WTC11 (cell line): ENCODE measurements around the gene HAGHL. TPM values are rescaled to one million over a fixed set of nuclear protein-coding genes. Genes with fewer than 3 reads are reported as not detected.
A peak's percentile ranks its signal among the peaks of the same experiment; 100 is the strongest.

ENCODE experiments used
- ATAC-seq: fragments of 200-7000 bp; cut with Tn5 transposase; 2 replicates; pipeline ENCODE4 v1.10.0; 2021; ENCODE audit warnings: mild to moderate bottlenecking, moderate library complexity
- CTCF ChIA-PET: fragments of 300-600 bp; sonication (Branson Sonifier 250); formaldehyde crosslinking; loops from one replicate; lab custom pipeline; 2021; ENCODE audit warnings: antibody characterized with exemption; lab: Charles Lee
- POLR2A ChIA-PET: fragments of 350-600 bp; sonication (Branson Sonifier 250); formaldehyde crosslinking; loops from one replicate; lab custom pipeline; 2021; ENCODE audit warnings: antibody characterized with exemption; lab: Charles Lee
- DNase-seq: peaks from one replicate; pipeline ENCODE4 v3.0.0; 2021; ENCODE audit warnings: low spot score
- H3K27ac Mint-ChIP-seq: 2 replicates; pipeline ENCODE4 v1.8.0; 2021; ENCODE audit warnings: mixed read lengths
- H3K27me3 Mint-ChIP-seq: 2 replicates; pipeline ENCODE4 v1.8.0; 2021; ENCODE audit warnings: low read depth, mild to moderate bottlenecking, moderate library complexity, mixed read lengths
- H3K36me3 Mint-ChIP-seq: 2 replicates; pipeline ENCODE4 v1.8.0; 2021; ENCODE audit warnings: mixed read lengths
- H3K4me1 Mint-ChIP-seq: 2 replicates; pipeline ENCODE4 v1.8.0; 2022; ENCODE audit warnings: mixed read lengths
- H3K4me3 Mint-ChIP-seq: 2 replicates; pipeline ENCODE4 v1.8.0; 2021; ENCODE audit warnings: mild to moderate bottlenecking, moderate library complexity, mixed read lengths
- H3K9me3 Mint-ChIP-seq: 2 replicates; pipeline ENCODE4 v1.8.0; 2021; ENCODE audit warnings: mixed read lengths
- ARID4B ChIP-seq: sonication (generic); formaldehyde crosslinking; IDR thresholded peaks from 2 replicates; pipeline ENCODE4 v1.8.0; 2023; ENCODE audit warnings: missing genetic modification reagents, mild to moderate bottlenecking, borderline replicate concordance
- ATF3 ChIP-seq: sonication (generic); formaldehyde crosslinking; conservative IDR thresholded peaks from 2 replicates; pipeline ENCODE4 v1.8.1; 2022; ENCODE audit warnings: mild to moderate bottlenecking, missing genetic modification reagents
- CBFB ChIP-seq: sonication (generic); formaldehyde crosslinking; IDR thresholded peaks from 2 replicates; pipeline ENCODE4 v1.8.1; 2022; ENCODE audit warnings: mild to moderate bottlenecking, low read depth, missing genetic modification reagents
- CTCF ChIP-seq: fragments of 200-600 bp; IDR thresholded peaks from 2 replicates; pipeline ENCODE4 v1.8.0; 2022; ENCODE audit warnings: antibody characterized with exemption
- ELF4 ChIP-seq: sonication (generic); formaldehyde crosslinking; IDR thresholded peaks from 2 replicates; pipeline ENCODE4 v1.8.1; 2022; ENCODE audit warnings: low read depth, mild to moderate bottlenecking, moderate library complexity, missing genetic modification reagents
- ESRRA ChIP-seq: sonication (generic); formaldehyde crosslinking; IDR thresholded peaks from 2 replicates; pipeline ENCODE4 v1.8.1; 2022; ENCODE audit warnings: mild to moderate bottlenecking, missing genetic modification reagents, borderline replicate concordance
- FOXJ3 ChIP-seq: sonication (generic); formaldehyde crosslinking; IDR thresholded peaks from 2 replicates; pipeline ENCODE4 v1.9.0; 2021; ENCODE audit warnings: missing genetic modification reagents, mild to moderate bottlenecking, borderline replicate concordance
- HMGA2 ChIP-seq: fragments of 250-450 bp; sonication (Bioruptor Pico); IDR thresholded peaks from 2 replicates; pipeline ENCODE4 v1.4.0; 2021; ENCODE audit warnings: mild to moderate bottlenecking, moderate library complexity
- HMGXB4 ChIP-seq: sonication (generic); formaldehyde crosslinking; IDR thresholded peaks from 2 replicates; pipeline ENCODE4 v1.8.1; 2023; ENCODE audit warnings: mild to moderate bottlenecking, moderate library complexity, missing genetic modification reagents
- JAZF1 ChIP-seq: fragments of 250-450 bp; sonication (Bioruptor Pico); IDR thresholded peaks from 2 replicates; pipeline ENCODE4 v1.9.0; 2021; ENCODE audit warnings: moderate library complexity, mild to moderate bottlenecking, inconsistent platforms
- JUN ChIP-seq: sonication (generic); formaldehyde crosslinking; IDR thresholded peaks from 2 replicates; pipeline ENCODE4 v1.8.0; 2023; ENCODE audit warnings: mild to moderate bottlenecking, missing genetic modification reagents
- MAX ChIP-seq: sonication (generic); formaldehyde crosslinking; IDR thresholded peaks from 2 replicates; pipeline ENCODE4 v1.8.0; 2022; ENCODE audit warnings: mild to moderate bottlenecking, missing genetic modification reagents
- MYBL2 ChIP-seq: sonication (generic); formaldehyde crosslinking; IDR thresholded peaks from 2 replicates; pipeline ENCODE4 v1.8.1; 2023; ENCODE audit warnings: mild to moderate bottlenecking, moderate library complexity, missing genetic modification reagents
- OVOL2 ChIP-seq: fragments of 250-450 bp; sonication (Bioruptor Pico); IDR thresholded peaks from 2 replicates; pipeline ENCODE4 v1.9.0; 2021; ENCODE audit warnings: mild to moderate bottlenecking, borderline replicate concordance
- RELA ChIP-seq: sonication (generic); formaldehyde crosslinking; IDR thresholded peaks from 2 replicates; pipeline ENCODE4 v1.8.1; 2022; ENCODE audit warnings: missing genetic modification reagents, mild to moderate bottlenecking, borderline replicate concordance
- SMAD3 ChIP-seq: sonication (generic); formaldehyde crosslinking; IDR thresholded peaks from 2 replicates; pipeline ENCODE4 v1.8.0; 2022; ENCODE audit warnings: missing genetic modification reagents, mild to moderate bottlenecking, borderline replicate concordance
- TEAD4 ChIP-seq: sonication (generic); formaldehyde crosslinking; IDR thresholded peaks from 2 replicates; pipeline ENCODE4 v1.8.0; 2022; ENCODE audit warnings: mild to moderate bottlenecking, missing genetic modification reagents
- TP53 ChIP-seq: sonication (generic); formaldehyde crosslinking; IDR thresholded peaks from 2 replicates; pipeline ENCODE4 v1.8.1; 2023; ENCODE audit warnings: mild to moderate bottlenecking, missing genetic modification reagents
- ZBTB21 ChIP-seq: sonication (generic); formaldehyde crosslinking; IDR thresholded peaks from 2 replicates; pipeline ENCODE4 v1.8.1; 2023; ENCODE audit warnings: mild to moderate bottlenecking, missing genetic modification reagents, borderline replicate concordance
- ZBTB43 ChIP-seq: sonication (generic); formaldehyde crosslinking; IDR thresholded peaks from 2 replicates; pipeline ENCODE4 v1.8.1; 2023; ENCODE audit warnings: mild to moderate bottlenecking, missing genetic modification reagents
- ZNF121 ChIP-seq: sonication (generic); formaldehyde crosslinking; IDR thresholded peaks from 2 replicates; pipeline ENCODE4 v1.8.0; 2023; ENCODE audit warnings: missing genetic modification reagents
- ZNF219 ChIP-seq: sonication (generic); formaldehyde crosslinking; IDR thresholded peaks from 2 replicates; pipeline ENCODE4 v1.8.0; 2023; ENCODE audit warnings: missing genetic modification reagents, mild to moderate bottlenecking, borderline replicate concordance
- ZNF263 ChIP-seq: sonication (generic); formaldehyde crosslinking; IDR thresholded peaks from 2 replicates; pipeline ENCODE4 v1.8.1; 2022; ENCODE audit warnings: low read depth, mild to moderate bottlenecking, moderate library complexity, missing genetic modification reagents
- ZNF423 ChIP-seq: fragments of 250-450 bp; sonication (Bioruptor Pico); IDR thresholded peaks from 2 replicates; pipeline ENCODE4 v2.1.2; 2022; ENCODE audit warnings: mild to moderate bottlenecking, moderate library complexity
- ZNF512 ChIP-seq: sonication (generic); formaldehyde crosslinking; IDR thresholded peaks from 2 replicates; pipeline ENCODE4 v1.8.1; 2022; ENCODE audit warnings: missing genetic modification reagents, borderline replicate concordance
- total RNA-seq: library from RNA; stranded (reverse); gene quantifications from 3 replicates; pipeline ENCODE4 v1.2.3, GENCODE V29; 2021

The HAGHL gene
- total RNA-seq, 1 experiment from 2014 or later, result 41.7 TPM

GRCh38 chr16:700684-701584 is 26.0 kb upstream of the HAGHL start:
- peak; percentile 72 for ATAC-seq
- Mint-ChIP-seq H3K4me1 (no peaks in the 10 kb centered on the region), H3K27ac (no peak overlapping the region), H3K4me3 (no peak overlapping the region), H3K27me3 (peaks cover 82% of the 10 kb centered on the region), H3K36me3 (no peaks in the 10 kb centered on the region), H3K9me3 (no peaks in the 10 kb centered on the region)
- POLR2A ChIA-PET, result no interaction called here
- DNase-seq, result peak; percentile 76
- CTCF ChIA-PET, result interaction anchor here (0.9 to 4.5 kb wide), 5 partner anchors 11 to 25 kb away, joined by 3 to 25 read pairs (median 5); partner anchors contain the start of genes CCDC78 and METRN
- TF ChIP-seq MYBL2, result peak; percentile 72; the same call in 1 of the 2 replicates
- 0 out of 2 replicates have a peak, but pooled peaks have one; percentile 40 for TF ChIP-seq ZBTB21
- peak; percentile 70; the same call in 1 of the 2 replicates for TF ChIP-seq ZNF263 (CRISPR knock-in tag)
- peak; percentile 93 for TF ChIP-seq ELF4 (CRISPR knock-in tag)
- TF ChIP-seq ZNF423 (CRISPR knock-in tag), result no peak
- no peak for TF ChIP-seq FOXJ3 (CRISPR knock-in tag)
- no peak; the same call in 1 of the 2 replicates for TF ChIP-seq SMAD3 (CRISPR knock-in tag)
- no peak for TF ChIP-seq HMGA2
- TF ChIP-seq JUN (CRISPR knock-in tag), result peak; percentile 98
- TF ChIP-seq ZBTB43, result peak; percentile 63; the same call in 1 of the 2 replicates
- TF ChIP-seq TEAD4, result peak; percentile 89; the same call in 1 of the 2 replicates
- TF ChIP-seq JAZF1, result no peak
- peak; percentile 42; the same call in 1 of the 2 replicates for TF ChIP-seq MAX (CRISPR knock-in tag)
- TF ChIP-seq HMGXB4, result peak; percentile 76; the same call in 1 of the 2 replicates
- TF ChIP-seq ATF3 (CRISPR knock-in tag), result no peak
- TF ChIP-seq ARID4B, result peak; percentile 97; the same call in 1 of the 2 replicates
- no peak for TF ChIP-seq CTCF
- TF ChIP-seq ZNF121 (CRISPR knock-in tag), result no peak
- no peak for TF ChIP-seq ZNF512 (CRISPR knock-in tag)
- no peak for TF ChIP-seq OVOL2 (CRISPR knock-in tag)
- 0 out of 2 replicates have a peak, but pooled peaks have one; percentile 57 for TF ChIP-seq CBFB (CRISPR knock-in tag)
- peak; percentile 97 for TF ChIP-seq ESRRA (CRISPR knock-in tag)
- peak; percentile 94 for TF ChIP-seq TP53 (CRISPR knock-in tag)
- TF ChIP-seq RELA (CRISPR knock-in tag), result peak; percentile 88
- TF ChIP-seq ZNF219 (CRISPR knock-in tag), result peak; percentile 93
